Measurements from ENCODE around the gene KCNN1. TPM values are rescaled to one million over a fixed set of nuclear protein-coding genes. Genes with fewer than 3 reads are reported as not detected.

The KCNN1 gene
- total RNA-seq, 1 donor from 2014 or later, result 1.5 TPM

GRCh38 chr19:18016209-18016910 lies 49.5 kb downstream of the KCNN1 start:
- no peak overlapping the region for H3K4me3 ChIP-seq (ENCODE audit: insufficient read depth, low read depth, low read length)
- no peak overlapping the region for H3K4me2 ChIP-seq (ENCODE audit: low read length)
- H3K4me3 Mint-ChIP-seq (ENCODE audit: unreplicated experiment), result no peak overlapping the region
- H3K27ac Mint-ChIP-seq (ENCODE audit: unreplicated experiment), result no peak overlapping the region
- H3K4me1 ChIP-seq (ENCODE audit: insufficient read depth, low read length), result peaks cover 13% of the 10 kb centered on the region
- H3K9ac ChIP-seq (ENCODE audit: low read length), result no peak overlapping the region
- no peaks in the 10 kb centered on the region for H3K9me3 Mint-ChIP-seq (ENCODE audit: unreplicated experiment)
- DNase-seq (ENCODE audit: low read depth), result no peak
- H3K79me2 ChIP-seq (ENCODE audit: insufficient read depth, low read length), result no peaks in the 10 kb centered on the region
- FAIRE-seq, result no peak
- no peaks in the 10 kb centered on the region for H3K27me3 ChIP-seq (ENCODE audit: insufficient read depth, low read length)
- no peak overlapping the region for H2AFZ ChIP-seq (ENCODE audit: low read depth, low read length)
- H3K27me3 Mint-ChIP-seq (ENCODE audit: low read depth, unreplicated experiment), result peaks cover 6% of the 10 kb centered on the region
- H3K9me3 ChIP-seq (ENCODE audit: insufficient read depth, low read depth, low read length), result no peaks in the 10 kb centered on the region
- H4K20me1 ChIP-seq (ENCODE audit: insufficient read depth, low read length), result no peaks in the 10 kb centered on the region
- no peaks in the 10 kb centered on the region for H3K36me3 ChIP-seq (ENCODE audit: insufficient read depth, low read length)
- no peak overlapping the region for H3K27ac ChIP-seq (ENCODE audit: low read depth, low read length)
- H3K36me3 Mint-ChIP-seq (ENCODE audit: low read depth, unreplicated experiment), result peaks cover 4% of the 10 kb centered on the region
- no peak for TF ChIP-seq CTCF (IDR thresholded peaks at IDR 0.05; ENCODE audit: insufficient read depth, low read depth, low read length)
- TF ChIP-seq EZH2 (IDR thresholded peaks at IDR 0.05; ENCODE audit: insufficient read depth, low read length), result no peak
- peaks cover 5% of the 10 kb centered on the region for H3K4me1 Mint-ChIP-seq (ENCODE audit: low read depth, unreplicated experiment)

GRCh38 chr19:18017275-18018083 lies 50.6 kb downstream of the KCNN1 start:
- no peak overlapping the region for H3K4me3 ChIP-seq (ENCODE audit: insufficient read depth, low read depth, low read length)
- peaks cover 6% of the 10 kb centered on the region for H3K27me3 Mint-ChIP-seq (ENCODE audit: low read depth, unreplicated experiment)
- peaks cover 4% of the 10 kb centered on the region for H3K36me3 Mint-ChIP-seq (ENCODE audit: low read depth, unreplicated experiment)
- no peak overlapping the region for H2AFZ ChIP-seq (ENCODE audit: low read depth, low read length)
- H3K4me3 Mint-ChIP-seq (ENCODE audit: unreplicated experiment), result no peak overlapping the region
- DNase-seq (ENCODE audit: low read depth), result no peak
- TF ChIP-seq EZH2 (IDR thresholded peaks at IDR 0.05; ENCODE audit: insufficient read depth, low read length), result no peak
- no peak for TF ChIP-seq CTCF (IDR thresholded peaks at IDR 0.05; ENCODE audit: insufficient read depth, low read depth, low read length)
- H3K9ac ChIP-seq (ENCODE audit: low read length), result no peak overlapping the region
- H3K27ac Mint-ChIP-seq (ENCODE audit: unreplicated experiment), result no peak overlapping the region
- no peaks in the 10 kb centered on the region for H3K27me3 ChIP-seq (ENCODE audit: insufficient read depth, low read length)
- H4K20me1 ChIP-seq (ENCODE audit: insufficient read depth, low read length), result no peaks in the 10 kb centered on the region
- H3K4me1 ChIP-seq (ENCODE audit: insufficient read depth, low read length), result peaks cover 21% of the 10 kb centered on the region
- H3K27ac ChIP-seq (ENCODE audit: low read depth, low read length), result no peak overlapping the region
- no peaks in the 10 kb centered on the region for H3K9me3 ChIP-seq (ENCODE audit: insufficient read depth, low read depth, low read length)
- H3K36me3 ChIP-seq (ENCODE audit: insufficient read depth, low read length), result no peaks in the 10 kb centered on the region
- peaks cover 7% of the 10 kb centered on the region for H3K4me1 Mint-ChIP-seq (ENCODE audit: low read depth, unreplicated experiment)
- H3K9me3 Mint-ChIP-seq (ENCODE audit: unreplicated experiment), result no peaks in the 10 kb centered on the region
- H3K4me2 ChIP-seq (ENCODE audit: low read length), result no peak overlapping the region
- H3K79me2 ChIP-seq (ENCODE audit: insufficient read depth, low read length), result no peaks in the 10 kb centered on the region
- FAIRE-seq, result no peak
